Measurements from ENCODE around the gene MEGF8.
A peak's percentile ranks its signal among the peaks of the same experiment; 100 is the strongest.

The MEGF8 gene

GRCh38 chr19:42287017-42287826 lies 38.2 kb upstream of the MEGF8 start:
- DNase-seq = no peak

- no peak for DNase-seq
Observed at GRCh38 chr19:42287827-42288107, 37.7 kb upstream of the MEGF8 start.

GRCh38 chr19:42288387-42288786 lies 37.0 kb upstream of the MEGF8 start:
- no peak for DNase-seq

- no peak for DNase-seq
Observed at GRCh38 chr19:42288881-42289555, 36.4 kb upstream of the MEGF8 start.

- DNase-seq = no peak
Observed at GRCh38 chr19:42289556-42290041, 35.8 kb upstream of the MEGF8 start.

- DNase-seq = no peak
Observed at GRCh38 chr19:42290136-42290522, 35.3 kb upstream of the MEGF8 start.

GRCh38 chr19:42290523-42291434 lies 34.7 kb upstream of the MEGF8 start:
- DNase-seq = peak; percentile 43

GRCh38 chr19:42291435-42291810 lies 34.0 kb upstream of the MEGF8 start:
- no peak for DNase-seq

GRCh38 chr19:42292042-42292960 lies 33.1 kb upstream of the MEGF8 start:
- DNase-seq = no peak

- DNase-seq = no peak
Observed at GRCh38 chr19:42292963-42293362, 32.5 kb upstream of the MEGF8 start.

GRCh38 chr19:42293540-42293939 lies 31.9 kb upstream of the MEGF8 start:
- no peak for DNase-seq

- DNase-seq = no peak
Observed at GRCh38 chr19:42293948-42294347, 31.5 kb upstream of the MEGF8 start.

GRCh38 chr19:42294471-42295137 lies 30.8 kb upstream of the MEGF8 start:
- no peak for DNase-seq

GRCh38 chr19:42295342-42295741 lies 30.1 kb upstream of the MEGF8 start:
- no peak for DNase-seq

GRCh38 chr19:42295831-42296525 lies 29.5 kb upstream of the MEGF8 start:
- peak; percentile 86 for DNase-seq

GRCh38 chr19:42297039-42297438 lies 28.4 kb upstream of the MEGF8 start:
- no peak for DNase-seq

GRCh38 chr19:42301646-42302203 lies 23.7 kb upstream of the MEGF8 start, which contains the start of gene PRR19:
PRR19 (plus strand) TSS chr19:42302132; CDS start chr19:42309585, 7,453 bp downstream.
- DNase-seq = no peak

- no peak for DNase-seq
Observed at GRCh38 chr19:42303101-42303464, 22.4 kb upstream of the MEGF8 start.

- no peak for DNase-seq
Observed at GRCh38 chr19:42303876-42304275, 21.6 kb upstream of the MEGF8 start.

GRCh38 chr19:42306646-42307045 lies 18.8 kb upstream of the MEGF8 start:
- no peak for DNase-seq

GRCh38 chr19:42309686-42310085 lies 15.7 kb upstream of the MEGF8 start:
- no peak for DNase-seq
